NB4 (cell line): ENCODE data around the gene ARHGAP22.

Experiments
- CTCF ChIP-seq: IDR thresholded peaks from one replicate; pipeline ENCODE4 v1.5.1; 2012; ENCODE audit warnings: low read depth, low read length
- MAX ChIP-seq: IDR thresholded peaks from 2 replicates; pipeline ENCODE4 v1.6.1; 2011; ENCODE audit warnings: low read depth, low read length
- MYC ChIP-seq: IDR thresholded peaks from 2 replicates; pipeline ENCODE4 v1.6.1; 2011; ENCODE audit warnings: low read depth, low read length
- POLR2A ChIP-seq: IDR thresholded peaks from 2 replicates; pipeline ENCODE4 v1.6.1; 2011; ENCODE audit warnings: mild to moderate bottlenecking; ENCODE audit not compliant: insufficient read length; ENCODE audit errors: extremely low read depth

GRCh38 chr10:48442090-48442808 is 162.6 kb downstream of the ARHGAP22 start:
- TF ChIP-seq CTCF (no peak), MAX (no peak), POLR2A (no peak), MYC (no peak)
